B cell (primary cell): ENCODE results near the gene KAZN. TPM values are rescaled to one million over a fixed set of nuclear protein-coding genes. Genes with fewer than 3 reads are reported as not detected.

ENCODE experiments used
- ATAC-seq: fragments of 200-7000 bp; cut with Tn5 transposase; one replicate; pipeline ENCODE4 v1.10.0; 2021; ENCODE audit warnings: low read depth, mild to moderate bottlenecking, moderate number of reproducible peaks, moderate library complexity
- CTCF ChIA-PET: fragments of 350-600 bp; sonication (Branson Sonifier 250); formaldehyde crosslinking; loops from one replicate; lab custom pipeline; 2021; ENCODE audit warnings: antibody characterized with exemption, inconsistent platforms; lab: Charles Lee
- POLR2A ChIA-PET: fragments of 350-600 bp; sonication (Branson Sonifier 250); formaldehyde crosslinking; loops from one replicate; lab custom pipeline; 2021; ENCODE audit warnings: antibody characterized with exemption; lab: Charles Lee
- DNase-seq: peaks from one replicate; pipeline ENCODE4 v3.0.0; 2013
- H2AFZ ChIP-seq: 2 replicates; pipeline ENCODE4 v1.6.1; 2012; ENCODE audit warnings: mild to moderate bottlenecking, low read depth, low read length; ENCODE audit not compliant: insufficient read depth, poor library complexity, severe bottlenecking
- H3K27ac ChIP-seq, 2 donors: 1 replicate in 1 of 2; 2 replicates in 1 of 2; pipeline ENCODE4 v1.5.1; 2012 to 2013; ENCODE audit warnings: low read length in 2 of 2, mild to moderate bottlenecking in 2 of 2, moderate library complexity in 1 of 2
- H3K27me3 ChIP-seq, 4 experiments: fragments of 200-600 bp in 1 of 4; sonication (generic) in 1 of 4; replicated peaks in 1 of 4; 1 replicate in 2 of 4; 2 replicates in 2 of 4; pipeline versions ENCODE4 v1.6.1 to v1.7.0; 2013 to 2016; ENCODE audit warnings: low read length in 3 of 4, mild to moderate bottlenecking in 2 of 4, mixed read lengths in 1 of 4, moderate library complexity in 1 of 4; ENCODE audit not compliant: insufficient read depth in 4 of 4, control insufficient read depth in 3 of 4; ENCODE audit errors: control extremely low read depth in 1 of 4
- H3K36me3 ChIP-seq, 2 experiments: replicated peaks in 1 of 2; 1 replicate in 1 of 2; 2 replicates in 1 of 2; pipeline versions ENCODE4 v1.6.1 to v1.7.1; 2013; ENCODE audit warnings: low read length in 1 of 2; ENCODE audit not compliant: insufficient read depth in 2 of 2, control insufficient read depth in 1 of 2; ENCODE audit errors: control extremely low read depth in 1 of 2, extremely low read depth in 1 of 2
- H3K4me1 ChIP-seq, 2 donors: fragments of 200-600 bp in 1 of 2; sonication (generic) in 1 of 2; 1 replicate in 1 of 2; 2 replicates in 1 of 2; pipeline versions ENCODE4 v1.5.1 to v1.6.1; 2013 to 2017; ENCODE audit warnings: low read length in 2 of 2; ENCODE audit not compliant: control insufficient read depth in 2 of 2, insufficient read depth in 2 of 2
- H3K4me2 ChIP-seq: replicated peaks from 2 replicates; pipeline ENCODE3; 2012; ENCODE audit warnings: mild to moderate bottlenecking, low read depth, low read length; ENCODE audit not compliant: poor library complexity, severe bottlenecking
- H3K4me3 ChIP-seq, 5 experiments: fragments of 200-600 bp in 1 of 5; sonication (generic) in 1 of 5; 1 replicate in 3 of 5; 2 replicates in 2 of 5; pipeline versions ENCODE4 v1.5.1 to v1.7.0; 2011 to 2016; ENCODE audit warnings: low read length in 4 of 5, mild to moderate bottlenecking in 4 of 5, low read depth in 2 of 5, control low read depth in 1 of 5, moderate library complexity in 1 of 5; ENCODE audit not compliant: insufficient read depth in 1 of 5; ENCODE audit errors: control extremely low read depth in 1 of 5, extremely low read depth in 1 of 5
- H3K79me2 ChIP-seq: fragments of 200-600 bp; sonication (generic); one replicate; pipeline ENCODE4 v1.6.0; 2016; ENCODE audit warnings: low read length; ENCODE audit not compliant: control insufficient read depth, insufficient read depth
- H3K9ac ChIP-seq: fragments of 200-600 bp; sonication (generic); 2 replicates; pipeline ENCODE4 v1.6.1; 2017; ENCODE audit warnings: mild to moderate bottlenecking, low read length, moderate library complexity
- H3K9me3 ChIP-seq, 3 donors: one replicate each; pipeline versions ENCODE4 v1.6.1 to v1.7.1; 2013; ENCODE audit warnings: low read length in 2 of 3; ENCODE audit not compliant: control insufficient read depth in 2 of 3, insufficient read depth in 1 of 3; ENCODE audit errors: control extremely low read depth in 1 of 3
- H4K20me1 ChIP-seq: 2 replicates; pipeline ENCODE4 v1.6.0; 2012; ENCODE audit warnings: mild to moderate bottlenecking, low read length; ENCODE audit not compliant: insufficient read depth, control insufficient read depth, poor library complexity, severe bottlenecking
- H3K27ac Mint-ChIP-seq: one replicate; pipeline ENCODE4 v1.8.0; 2021; ENCODE audit warnings: mixed read lengths
- H3K27me3 Mint-ChIP-seq: one replicate; pipeline ENCODE4 v1.8.0; 2021; ENCODE audit warnings: mixed read lengths
- H3K4me1 Mint-ChIP-seq: one replicate; pipeline ENCODE4 v1.8.0; 2021; ENCODE audit warnings: mixed read lengths
- H3K4me3 Mint-ChIP-seq: one replicate; pipeline ENCODE4 v1.8.0; 2021; ENCODE audit warnings: mixed read lengths
- H3K9me3 Mint-ChIP-seq: one replicate; pipeline ENCODE4 v1.8.0; 2022; ENCODE audit warnings: mixed read lengths; ENCODE audit not compliant: insufficient read depth
- CTCF ChIP-seq: fragments of 200-600 bp; IDR thresholded peaks from one replicate; pipeline ENCODE4 v1.8.0; 2022; ENCODE audit warnings: antibody characterized with exemption, mild to moderate bottlenecking
- EZH2 ChIP-seq: IDR thresholded peaks from 2 replicates; pipeline ENCODE4 v1.6.1; 2012; ENCODE audit warnings: borderline replicate concordance, low read depth, mild to moderate bottlenecking, moderate library complexity, low read length; ENCODE audit not compliant: insufficient read depth, poor library complexity, severe bottlenecking
- WGBS: methylation state at CpG from one replicate; pipeline ENCODE4 v1.1.5; 2013; ENCODE audit warnings: missing lambda C conversion rate; ENCODE audit not compliant: insufficient coverage; 5-methylcytosine and 5-hydroxymethylcytosine counted together
- intact Hi-C: fragments of 100-400 bp; cut with micrococcal nuclease; formaldehyde crosslinking; loops from one replicate; pipeline ENCODE4 v1.10.0; 2022
- polyA plus RNA-seq: library from polyadenylated mRNA; depleted of rRNA; stranded (reverse); fragments of >200 nt; gene quantifications from 2 replicates; pipeline ENCODE4 v1.2.3, GENCODE V29; 2012
- total RNA-seq, 2 donors: library from RNA; stranded (reverse); fragments of 120-200 nt in 1 of 2; gene quantifications; 1 replicate in 1 of 2; 2 replicates in 1 of 2; pipeline versions ENCODE4 v1.2.3 to v1.2.4, GENCODE V29; 2013 to 2022

Gene KAZN
- total and polyA plus RNA-seq, 2 donors (not counting 1 experiment from before 2014, with no cell fraction given) = 0.13 to 0.39 TPM

GRCh38 chr1:14568716-14569355 is 29.6 kb upstream of the KAZN start:
- Histone ChIP-seq H3K9me3 (peaks cover 0 to 4% (median 2%) of the 10 kb centered on the region in 3 donors), H3K79me2 (no peaks in the 10 kb centered on the region), H3K27ac (no peak overlapping the region), H2AFZ (no peak overlapping the region), H3K4me2 (no peak overlapping the region), H3K36me3 (no peaks in the 10 kb centered on the region), H3K4me1 (no peaks in the 10 kb centered on the region), H3K27me3 (peaks cover 0 to 4% (median 0%) of the 10 kb centered on the region in 4 experiments), H3K9ac (no peak overlapping the region), H4K20me1 (no peaks in the 10 kb centered on the region), H3K4me3 (no peak overlapping the region)
- no peak overlapping the region for H3K4me3 Mint-ChIP-seq
- peaks cover 10% of the 10 kb centered on the region for H3K27me3 Mint-ChIP-seq
- intact Hi-C loops = no loop called here
- ChIA-PET POLR2A (interaction anchor here (0.8 kb wide), 1 partner anchor 336 kb away, joined by 7 read pairs; no protein-coding TSS in a partner anchor), CTCF (no interaction called here)
- DNase-seq (no peak), ATAC-seq (no peak)
- no peaks in the 10 kb centered on the region for H3K4me1 Mint-ChIP-seq
- H3K9me3 Mint-ChIP-seq = no peaks in the 10 kb centered on the region
- TF ChIP-seq CTCF = no peak
- TF ChIP-seq EZH2 = no peak
- 96% methylated on average over 4 of the region's 8 CpGs for WGBS
- no peak overlapping the region for H3K27ac Mint-ChIP-seq

GRCh38 chr1:14570514-14570913 is 28.0 kb upstream of the KAZN start:
- Histone ChIP-seq H3K36me3 (no peaks in the 10 kb centered on the region), H3K27ac (no peak overlapping the region), H3K4me1 (no peaks in the 10 kb centered on the region), H3K9ac (no peak overlapping the region), H3K4me3 (no peak overlapping the region), H3K9me3 (peaks cover 0 to 5% (median 4%) of the 10 kb centered on the region in 3 donors), H4K20me1 (no peaks in the 10 kb centered on the region), H2AFZ (no peak overlapping the region), H3K27me3 (peaks cover 0 to 4% (median 0%) of the 10 kb centered on the region in 4 experiments), H3K79me2 (no peaks in the 10 kb centered on the region), H3K4me2 (no peak overlapping the region)
- H3K9me3 Mint-ChIP-seq = no peaks in the 10 kb centered on the region
- ChIA-PET CTCF (no interaction called here), POLR2A (no interaction called here)
- intact Hi-C loops = no loop called here
- H3K27me3 Mint-ChIP-seq = peaks cover 17% of the 10 kb centered on the region
- H3K4me1 Mint-ChIP-seq = no peaks in the 10 kb centered on the region
- 81% methylated on average over 4 of the region's 9 CpGs for WGBS
- DNase-seq (no peak), ATAC-seq (no peak)
- no peak overlapping the region for H3K27ac Mint-ChIP-seq
- TF ChIP-seq CTCF (no peak), EZH2 (no peak)
- H3K4me3 Mint-ChIP-seq = no peak overlapping the region
